GM21529 (cell line): ENCODE data around the gene CHD8.
"Not testable (repeated sequence)": the region's sequence is repeated elsewhere in the genome, so short reads cannot be mapped to it uniquely, and the experiment has no call there.

Experiments used
- ATAC-seq: cut with Tn5 transposase; IDR thresholded peaks from one replicate; pipeline ENCODE4 v1.9.1; 2021; ENCODE audit not compliant: unreplicated experiment

CHD8 gene

GRCh38 chr14:21436567-21437062, 19.3 kb downstream of the CHD8 start:
- no peak for ATAC-seq

GRCh38 chr14:21431126-21431525, 24.8 kb downstream of the CHD8 start:
- no peak for ATAC-seq

GRCh38 chr14:21428930-21429329, 27.0 kb downstream of the CHD8 start:
- no peak for ATAC-seq

- no peak for ATAC-seq
Measured at GRCh38 chr14:21426692-21427091, 29.2 kb downstream of the CHD8 start.

- no peak for ATAC-seq
Measured at GRCh38 chr14:21419528-21419927, 36.4 kb downstream of the CHD8 start.

- no peak for ATAC-seq
Measured at GRCh38 chr14:21415329-21415728, 40.6 kb downstream of the CHD8 start.

- peak; percentile 56 for ATAC-seq
Measured at GRCh38 chr14:21414137-21414631, 41.7 kb downstream of the CHD8 start.

GRCh38 chr14:21408147-21408546, 47.8 kb downstream of the CHD8 start:
- ATAC-seq: no peak

- ATAC-seq: no peak
Measured at GRCh38 chr14:21406213-21406612, 49.7 kb downstream of the CHD8 start.

GRCh38 chr14:21405097-21405496, 50.8 kb downstream of the CHD8 start:
- no peak for ATAC-seq

GRCh38 chr14:21399311-21399870, 56.5 kb downstream of the CHD8 start:
- ATAC-seq: no peak

- ATAC-seq: no peak
Measured at GRCh38 chr14:21398901-21399300, 57.0 kb downstream of the CHD8 start.

- ATAC-seq: no peak
Measured at GRCh38 chr14:21395450-21395849, 60.5 kb downstream of the CHD8 start.

GRCh38 chr14:21385188-21385904, 70.6 kb downstream of the CHD8 start:
- peak; percentile 33 for ATAC-seq

- peak; percentile 28 for ATAC-seq
Measured at GRCh38 chr14:21384494-21384851, 71.5 kb downstream of the CHD8 start.

- ATAC-seq: peak; percentile 91
Measured at GRCh38 chr14:21383848-21384493, 72.0 kb downstream of the CHD8 start, which contains the start of gene SUPT16H. Gene SUPT16H, minus strand, starts transcription at chr14:21384019. Its CDS starts 92 bp downstream, at chr14:21383927.

- ATAC-seq: no peak
Measured at GRCh38 chr14:21382886-21383847, 72.8 kb downstream of the CHD8 start.

GRCh38 chr14:21382095-21382494, 73.8 kb downstream of the CHD8 start:
- ATAC-seq: no peak

GRCh38 chr14:21379338-21379737, 76.6 kb downstream of the CHD8 start:
- ATAC-seq: no peak

- ATAC-seq: no peak
Measured at GRCh38 chr14:21373980-21374379, 81.9 kb downstream of the CHD8 start.

GRCh38 chr14:21372814-21373213, 83.1 kb downstream of the CHD8 start:
- not testable (repeated sequence) for ATAC-seq
